HepG2 (cell line): ENCODE results near the gene FAM229B. TPM values are rescaled to one million over a fixed set of nuclear protein-coding genes. Genes with fewer than 3 reads are reported as not detected.
A peak's percentile ranks its signal among the peaks of the same experiment; 100 is the strongest.

ENCODE experiments used
- E2F2 ChIP-seq: sonication (generic); formaldehyde crosslinking; IDR thresholded peaks from 2 replicates; pipeline ENCODE4 v1.4.0; 2020; ENCODE audit warnings: missing genetic modification reagents, borderline replicate concordance
- GATAD1 ChIP-seq: IDR thresholded peaks from 2 replicates; pipeline ENCODE4 v1.6.1; 2016; ENCODE audit warnings: missing genetic modification reagents, missing compliant biosample characterization
- HNRNPLL ChIP-seq: fragments of 200-400 bp; formaldehyde crosslinking; IDR thresholded peaks from 2 replicates; pipeline ENCODE4 v1.6.1; 2017; ENCODE audit warnings: mild to moderate bottlenecking, low read depth, low read length; ENCODE audit not compliant: poor library complexity, severe bottlenecking
- HOXA7 ChIP-seq: sonication (generic); formaldehyde crosslinking; IDR thresholded peaks from 2 replicates; pipeline ENCODE4 v1.8.1; 2022; ENCODE audit warnings: mild to moderate bottlenecking, missing genetic modification reagents, moderate library complexity
- KDM5B ChIP-seq: sonication (generic); formaldehyde crosslinking; IDR thresholded peaks from 2 replicates; pipeline ENCODE4 v1.4.0; 2020; ENCODE audit warnings: missing genetic modification reagents, mild to moderate bottlenecking, borderline replicate concordance
- MED1 ChIP-seq: sonication (generic); formaldehyde crosslinking; IDR thresholded peaks from 2 replicates; pipeline ENCODE4 v1.4.0; 2020; ENCODE audit warnings: missing genetic modification reagents
- REPIN1 ChIP-seq: sonication (generic); formaldehyde crosslinking; IDR thresholded peaks from 2 replicates; pipeline ENCODE4 v1.8.0; 2022; ENCODE audit warnings: missing genetic modification reagents, low read depth, mild to moderate bottlenecking, borderline replicate concordance
- SAFB2 ChIP-seq: sonication (generic); formaldehyde crosslinking; IDR thresholded peaks from 2 replicates; pipeline ENCODE4 v1.5.1; 2020; ENCODE audit warnings: missing genetic modification reagents, low read depth, mild to moderate bottlenecking, borderline replicate concordance
- SIN3A ChIP-seq: IDR thresholded peaks from 2 replicates; pipeline ENCODE4 v1.6.1; 2011; ENCODE audit warnings: low read depth, mild to moderate bottlenecking, control low read depth, low read length, borderline replicate concordance
- SMARCC2 ChIP-seq: fragments of 450-650 bp; IDR thresholded peaks from 2 replicates; pipeline ENCODE4 v1.6.1; 2017; ENCODE audit warnings: antibody characterized with exemption, mild to moderate bottlenecking
- TAF15 ChIP-seq: fragments of 200-400 bp; formaldehyde crosslinking; IDR thresholded peaks from one replicate; pipeline ENCODE4 v1.6.1; 2018; ENCODE audit warnings: mild to moderate bottlenecking, low read depth, low read length; ENCODE audit not compliant: poor library complexity, severe bottlenecking
- THAP7 ChIP-seq: sonication (generic); formaldehyde crosslinking; IDR thresholded peaks from 2 replicates; pipeline ENCODE4 v1.8.1; 2023; ENCODE audit warnings: mild to moderate bottlenecking, missing genetic modification reagents
- ZBTB3 ChIP-seq: sonication (generic); formaldehyde crosslinking; IDR thresholded peaks from 2 replicates; pipeline ENCODE4 v1.4.0; 2020; ENCODE audit warnings: low read depth, mild to moderate bottlenecking, moderate library complexity, missing genetic modification reagents, borderline replicate concordance
- ZBTB4 ChIP-seq: sonication (generic); formaldehyde crosslinking; IDR thresholded peaks from 2 replicates; pipeline ENCODE4 v1.4.0; 2020; ENCODE audit warnings: missing genetic modification reagents, mild to moderate bottlenecking, borderline replicate concordance
- ZNF143 ChIP-seq: sonication (generic); formaldehyde crosslinking; IDR thresholded peaks from 2 replicates; pipeline ENCODE4 v1.4.0; 2020; ENCODE audit warnings: missing genetic modification reagents
- ZNF513 ChIP-seq: sonication (generic); formaldehyde crosslinking; conservative IDR thresholded peaks from 2 replicates; pipeline ENCODE4 v1.5.0; 2020; ENCODE audit warnings: missing genetic modification reagents
- ZNF614 ChIP-seq: IDR thresholded peaks from 2 replicates; pipeline ENCODE4 v1.6.1; 2018; ENCODE audit warnings: missing biosample characterization, missing genetic modification reagents, inconsistent platforms, borderline replicate concordance
- ZNF709 ChIP-seq: sonication (generic); formaldehyde crosslinking; IDR thresholded peaks from 2 replicates; pipeline ENCODE4 v1.5.0; 2020; ENCODE audit warnings: mild to moderate bottlenecking, missing genetic modification reagents
- ZNF713 ChIP-seq: sonication (generic); formaldehyde crosslinking; IDR thresholded peaks from 2 replicates; pipeline ENCODE4 v1.4.0; 2020; ENCODE audit warnings: mild to moderate bottlenecking, missing genetic modification reagents
- ZSCAN25 ChIP-seq: sonication (generic); formaldehyde crosslinking; IDR thresholded peaks from 2 replicates; pipeline ENCODE4 v1.8.0; 2022; ENCODE audit warnings: mild to moderate bottlenecking, missing genetic modification reagents
- polyA plus RNA-seq, 8 experiments: library from polyadenylated mRNA; depleted of rRNA in 3 of 8; stranded (reverse) in 7 of 8; unstranded in 1 of 8; fragments of >200 nt; fragmentation: Illumina TruSeq in 4 of 8; extraction: Trizol in 4 of 8; gene quantifications; 2 replicates each; pipeline versions ENCODE4 v1.2.1 to v1.2.3, GENCODE V29; 2011 to 2016; ENCODE audit warnings: low read depth in 4 of 8, missing spikeins in 1 of 8, mixed read lengths in 1 of 8; ENCODE audit not compliant: insufficient read depth in 1 of 8
- total RNA-seq, 5 experiments: library from RNA; depleted of rRNA; stranded (reverse); fragments of >200 nt; fragmentation: Illumina TruSeq; extraction: Trizol; gene quantifications; 2 replicates each; pipeline ENCODE4 v1.2.3, GENCODE V29; 2016; ENCODE audit warnings: low read depth in 1 of 5
- TF ChIP-seq, protein P1 (sequence below): IDR thresholded peaks from 2 replicates; pipeline ENCODE4 v1.6.1; 2016; ENCODE audit warnings: missing compliant biosample characterization, missing genetic modification reagents, borderline replicate concordance

Gene FAM229B
- total and polyA plus RNA-seq, 2 of the 13 experiments (the other 11 are each of a cell fraction or from before 2014, with no cell fraction given), result 11.3 to 19.5 TPM

- TF ChIP-seq SIN3A, result no peak
- TF ChIP-seq, protein P1, sequence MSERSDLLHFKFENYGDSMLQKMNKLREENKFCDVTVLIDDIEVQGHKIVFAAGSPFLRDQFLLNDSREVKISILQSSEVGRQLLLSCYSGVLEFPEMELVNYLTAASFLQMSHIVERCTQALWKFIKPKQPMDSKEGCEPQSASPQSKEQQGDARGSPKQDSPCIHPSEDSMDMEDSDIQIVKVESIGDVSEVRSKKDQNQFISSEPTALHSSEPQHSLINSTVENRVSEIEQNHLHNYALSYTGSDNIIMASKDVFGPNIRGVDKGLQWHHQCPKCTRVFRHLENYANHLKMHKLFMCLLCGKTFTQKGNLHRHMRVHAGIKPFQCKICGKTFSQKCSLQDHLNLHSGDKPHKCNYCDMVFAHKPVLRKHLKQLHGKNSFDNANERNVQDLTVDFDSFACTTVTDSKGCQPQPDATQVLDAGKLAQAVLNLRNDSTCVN (CRISPR knock-in tag), result 0 out of 2 replicates have a peak, but pooled peaks have one; percentile 23
- TF ChIP-seq THAP7, result no peak
- no peak for TF ChIP-seq ZBTB3
- no peak for TF ChIP-seq ZNF513 (CRISPR knock-in tag)
- TF ChIP-seq HOXA7 (CRISPR knock-in tag), result no peak
- no peak for TF ChIP-seq SAFB2 (CRISPR knock-in tag)
- no peak for TF ChIP-seq ZSCAN25
- no peak for TF ChIP-seq SMARCC2
- no peak for TF ChIP-seq ZNF709
- TF ChIP-seq GATAD1 (CRISPR knock-in tag), result no peak
- no peak for TF ChIP-seq TAF15
- no peak for TF ChIP-seq HNRNPLL
- TF ChIP-seq ZNF713 (CRISPR knock-in tag), result no peak
- TF ChIP-seq ZNF143 (CRISPR knock-in tag), result no peak
- TF ChIP-seq MED1 (CRISPR knock-in tag), result peak; percentile 16; the same call in 1 of the 2 replicates
- TF ChIP-seq KDM5B (CRISPR knock-in tag), result peak; percentile 29; the same call in 1 of the 2 replicates
- no peak for TF ChIP-seq E2F2 (CRISPR knock-in tag)
- 0 out of 2 replicates have a peak, but pooled peaks have one; percentile 40 for TF ChIP-seq REPIN1 (CRISPR knock-in tag)
- no peak for TF ChIP-seq ZBTB4 (CRISPR knock-in tag)
- no peak for TF ChIP-seq ZNF614 (CRISPR knock-in tag)
These were observed 57.7 kb downstream of the FAM229B start (continued) for GRCh38 chr6:112145080-112145573.
